ENCODE measurements around the gene UBE2O.

Gene UBE2O

GRCh38 chr17:76419576-76420260, 33.2 kb downstream of the UBE2O start:
- no peak for TF ChIP-seq CTCF (IDR thresholded peaks at IDR 0.05; ENCODE audit: low read depth, low read length)
- H3K4me3 ChIP-seq (ENCODE audit: low read depth, low read length), result no peak overlapping the region

DNA sequence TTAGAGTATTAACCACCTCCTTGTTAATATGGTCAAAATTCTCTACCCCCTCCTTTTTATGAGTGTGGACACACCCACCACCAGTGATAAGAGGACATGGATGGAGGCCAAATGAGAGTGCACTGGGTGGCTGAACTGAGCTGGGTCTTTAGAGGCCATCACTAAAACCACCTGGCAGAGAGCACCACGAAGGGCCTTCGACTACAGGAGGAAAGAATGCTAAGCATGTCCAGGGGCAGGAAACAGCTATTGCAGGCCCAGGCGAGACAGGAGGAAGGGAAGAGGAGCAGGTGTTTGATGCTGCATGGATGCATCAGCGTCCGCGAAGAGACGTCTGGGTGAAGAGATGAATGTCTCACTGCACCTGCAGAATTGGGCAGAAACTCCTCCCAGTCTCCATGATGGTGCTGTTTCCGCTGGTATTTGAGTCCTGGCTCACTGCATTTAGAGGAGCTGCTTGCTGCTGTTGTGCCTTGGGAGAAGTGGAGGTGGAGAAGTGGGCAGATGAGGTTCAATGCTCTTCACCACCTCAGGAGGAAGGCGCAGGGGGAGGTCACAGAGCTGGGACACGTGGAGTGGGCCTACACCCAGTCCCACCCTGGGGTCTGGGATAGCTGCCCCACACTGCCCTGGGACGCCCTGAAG, 35.3 kb downstream of the UBE2O start:
- no peak for TF ChIP-seq CTCF (IDR thresholded peaks at IDR 0.05; ENCODE audit: low read depth, low read length)
- H3K4me3 ChIP-seq (ENCODE audit: low read depth, low read length), result no peak overlapping the region

DNA sequence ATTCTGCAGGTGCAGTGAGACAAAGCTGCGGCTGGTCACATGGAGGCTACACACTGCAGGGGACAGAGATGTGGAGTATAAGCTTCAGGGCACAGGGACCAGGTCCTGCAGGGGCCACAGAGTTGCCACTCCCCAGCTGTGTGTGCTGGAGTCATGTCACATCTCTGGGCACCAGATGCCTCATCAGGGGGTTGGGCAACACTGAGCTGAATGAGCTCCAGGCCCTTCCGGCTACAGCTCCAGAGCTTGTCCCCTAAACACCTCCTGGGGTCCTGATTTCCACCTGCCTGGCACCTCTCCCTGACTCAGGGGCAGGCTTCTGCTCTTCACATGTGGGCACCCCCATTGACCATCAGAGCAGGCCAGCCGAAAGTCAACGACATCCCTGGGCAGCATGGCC, 36.1 kb downstream of the UBE2O start:
- no peak for TF ChIP-seq CTCF (IDR thresholded peaks at IDR 0.05; ENCODE audit: low read depth, low read length)
- no peak overlapping the region for H3K4me3 ChIP-seq (ENCODE audit: low read depth, low read length)

- no peak overlapping the region for H3K4me3 ChIP-seq (ENCODE audit: low read depth, low read length)
- no peak for TF ChIP-seq CTCF (IDR thresholded peaks at IDR 0.05; ENCODE audit: low read depth, low read length)
These were observed 36.5 kb downstream of the UBE2O start for GRCh38 chr17:76416457-76416856.

DNA sequence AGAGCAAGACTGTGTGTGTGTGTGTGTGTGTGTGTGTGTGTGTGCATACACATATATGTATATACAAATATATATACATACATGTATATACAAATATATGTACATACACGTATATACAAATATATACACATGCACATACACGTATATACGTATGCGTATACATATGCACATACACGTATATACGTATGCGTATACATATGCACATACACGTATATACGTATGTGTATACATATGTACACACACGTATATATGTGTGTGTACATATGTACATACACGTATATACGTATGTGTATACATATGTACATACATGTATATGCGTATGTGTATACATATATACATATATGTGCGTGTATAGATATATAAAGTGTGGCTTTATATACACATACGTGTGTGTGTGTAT, 37.2 kb downstream of the UBE2O start:
- no peak for TF ChIP-seq CTCF (IDR thresholded peaks at IDR 0.05; ENCODE audit: low read depth, low read length)
- no peak overlapping the region for H3K4me3 ChIP-seq (ENCODE audit: low read depth, low read length)

DNA sequence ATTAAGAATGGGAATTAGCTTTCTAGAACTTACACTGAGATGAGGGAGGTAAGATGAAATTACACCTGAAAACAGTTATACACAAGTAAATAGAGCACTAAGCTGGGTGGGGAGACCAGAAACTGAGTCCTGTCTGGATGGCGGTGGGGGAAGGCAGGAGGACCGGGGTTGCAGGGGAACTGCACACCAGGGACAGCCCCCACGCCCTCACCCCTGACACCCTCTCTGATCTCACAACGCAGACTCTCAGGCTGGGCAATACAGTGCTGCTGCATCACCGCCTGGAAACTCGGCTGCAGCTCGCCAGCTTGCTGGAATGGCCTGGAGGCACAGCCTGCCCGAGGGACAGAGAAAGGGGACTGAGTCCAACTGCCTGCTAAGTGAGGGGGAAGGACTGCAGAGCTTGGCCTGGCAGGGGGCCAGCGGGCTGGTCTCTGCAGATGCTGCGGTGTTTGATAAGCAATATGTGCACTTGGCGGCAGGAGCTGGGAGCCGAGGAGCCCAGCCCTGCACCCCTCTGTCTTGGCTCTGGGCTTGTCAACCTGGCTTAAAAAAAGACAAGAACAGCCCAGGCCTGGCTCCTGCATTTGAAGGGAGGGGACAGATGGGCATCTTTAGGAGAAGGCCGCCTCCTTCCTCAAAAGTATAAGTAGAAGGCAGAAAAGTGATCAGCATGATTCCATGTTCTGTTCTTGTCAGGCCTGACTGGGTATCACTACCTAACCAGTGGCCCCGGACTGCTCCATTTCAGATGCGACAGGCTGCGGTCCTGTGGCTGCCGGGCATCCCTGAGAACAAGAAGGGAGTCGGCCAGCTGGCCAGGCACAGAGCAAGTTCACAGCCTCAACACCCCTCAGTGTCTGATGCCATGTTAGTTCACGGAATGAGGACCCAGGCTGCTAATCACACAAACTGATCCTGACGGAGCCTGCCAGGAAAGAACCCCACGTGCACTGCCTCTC, 38.3 kb downstream of the UBE2O start:
- no peak overlapping the region for H3K4me3 ChIP-seq (ENCODE audit: low read depth, low read length)
- no peak for TF ChIP-seq CTCF (IDR thresholded peaks at IDR 0.05; ENCODE audit: low read depth, low read length)

Data from WI38 (cell line).